ENCODE results near the gene PIP5KL1.

The PIP5KL1 gene

DNA sequence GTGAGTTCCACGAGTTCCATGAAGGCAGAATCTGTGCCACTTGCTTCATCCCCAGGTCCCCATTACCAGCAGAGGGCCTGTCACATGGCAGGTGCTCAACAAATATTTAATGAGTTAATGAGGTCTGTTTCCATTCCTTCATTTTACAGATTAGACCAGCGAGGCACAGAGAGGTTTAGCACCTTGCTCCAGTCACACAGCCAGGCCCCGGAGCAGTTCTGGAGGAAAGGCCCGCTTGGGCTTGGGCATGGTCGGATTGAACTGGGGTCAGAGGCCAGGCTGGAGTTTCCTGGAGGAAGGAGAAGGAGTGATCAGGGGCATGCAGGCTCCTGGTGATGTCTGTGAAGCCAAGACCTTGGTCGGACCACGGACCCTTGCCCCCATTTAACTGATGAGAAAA, 9.8 kb downstream of the PIP5KL1 start:
- peak overlapping the region; percentile 5 for H3K27ac Mint-ChIP-seq
- H3K4me3 Mint-ChIP-seq: no peak overlapping the region

DNA sequence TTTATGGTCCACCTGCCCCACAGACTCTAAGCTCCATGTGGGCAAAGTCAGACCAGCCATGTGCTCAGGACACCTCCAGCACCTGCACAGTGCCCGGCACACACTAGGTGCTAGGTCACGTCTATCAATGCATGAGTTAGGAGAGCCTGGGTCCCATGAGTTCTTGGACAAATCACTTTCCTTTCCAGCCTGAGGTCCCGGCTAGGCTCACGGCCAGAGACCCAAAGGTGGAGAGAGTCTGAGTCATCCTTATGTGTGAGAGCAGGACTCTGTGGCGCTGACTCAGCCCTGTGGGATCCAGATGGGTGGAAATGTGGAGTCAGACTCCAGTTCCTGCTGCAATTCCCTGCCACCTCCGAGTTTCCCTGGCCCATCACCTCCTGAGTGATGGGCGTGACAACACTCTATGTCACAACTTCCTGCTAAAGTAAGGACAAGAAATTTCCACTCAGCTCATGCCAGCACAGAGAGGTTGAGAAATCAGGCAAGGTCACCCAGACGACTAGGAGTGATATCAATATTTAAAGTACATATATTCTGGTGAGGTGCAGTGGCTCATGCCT, 11.2 kb downstream of the PIP5KL1 start:
- peaks cover 64% of the 10 kb centered on the region for H3K4me1 Mint-ChIP-seq (ENCODE audit: low read depth)
- no peaks in the 10 kb centered on the region for H3K9me3 Mint-ChIP-seq
- H3K4me3 Mint-ChIP-seq: peak overlapping the region; percentile 35
- H3K36me3 Mint-ChIP-seq (ENCODE audit: low read depth): no peaks in the 10 kb centered on the region
- no peaks in the 10 kb centered on the region for H3K27me3 Mint-ChIP-seq
- peak overlapping the region; percentile 87 for H3K27ac Mint-ChIP-seq

More for the DNA sequence above, 9.8 kb downstream of the PIP5KL1 start:
- Mint-ChIP-seq H3K9me3 (no peaks in the 10 kb centered on the region), H3K27me3 (peaks cover 7% of the 10 kb centered on the region), H3K4me1 (ENCODE audit: low read depth) (peaks cover 51% of the 10 kb centered on the region), H3K36me3 (ENCODE audit: low read depth) (no peaks in the 10 kb centered on the region)

DNA sequence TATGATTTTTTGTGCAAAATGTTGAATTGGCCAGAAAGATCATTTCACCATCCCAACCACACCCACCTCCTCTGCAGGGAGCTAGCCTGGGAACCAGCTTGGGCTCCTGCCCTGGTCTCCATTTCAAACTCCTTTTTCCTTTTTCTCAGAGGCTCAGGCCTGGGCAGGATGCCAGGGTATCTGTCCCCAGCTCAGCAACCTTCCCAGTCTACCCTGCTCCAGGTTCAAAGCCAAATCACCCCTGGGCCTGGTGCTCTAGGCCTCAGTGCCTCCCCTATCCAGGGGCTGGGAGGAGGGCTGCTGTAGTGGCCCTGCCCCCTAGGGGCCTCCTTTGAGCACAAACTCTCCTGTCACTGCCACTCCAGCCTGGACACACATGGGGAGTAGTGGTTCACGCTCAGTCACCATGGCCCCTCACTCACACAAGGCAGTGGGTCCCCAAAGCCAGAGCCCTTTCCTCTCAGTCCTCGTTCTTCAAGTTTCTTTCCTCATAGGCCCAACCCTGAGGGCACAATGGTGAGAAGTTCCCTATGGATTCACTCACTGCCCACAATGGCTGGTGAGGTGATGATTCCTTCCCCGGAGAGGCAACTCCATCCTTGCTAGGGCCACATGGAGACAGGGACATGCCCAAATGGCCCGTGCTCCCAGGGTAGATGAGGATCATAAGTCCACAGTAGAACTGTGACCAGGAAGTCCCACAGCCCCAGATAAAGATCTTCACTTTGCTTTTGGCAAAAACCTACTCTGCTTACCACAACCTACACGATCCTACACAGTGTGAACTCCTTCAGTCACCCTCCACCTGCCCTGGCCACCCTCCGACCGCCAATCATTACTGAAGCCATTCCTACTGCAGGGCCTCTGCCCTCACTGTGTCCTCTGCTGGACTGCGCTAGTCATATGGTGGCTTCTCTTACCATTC, 12.1 kb downstream of the PIP5KL1 start:
- H3K27ac Mint-ChIP-seq: peak overlapping the region; percentile 87
- H3K36me3 Mint-ChIP-seq (ENCODE audit: low read depth): peaks cover 6% of the 10 kb centered on the region
- peak overlapping the region; percentile 10 for H3K4me3 Mint-ChIP-seq
- H3K9me3 Mint-ChIP-seq: no peaks in the 10 kb centered on the region
- H3K4me1 Mint-ChIP-seq (ENCODE audit: low read depth): peaks cover 64% of the 10 kb centered on the region
- H3K27me3 Mint-ChIP-seq: no peaks in the 10 kb centered on the region

DNA sequence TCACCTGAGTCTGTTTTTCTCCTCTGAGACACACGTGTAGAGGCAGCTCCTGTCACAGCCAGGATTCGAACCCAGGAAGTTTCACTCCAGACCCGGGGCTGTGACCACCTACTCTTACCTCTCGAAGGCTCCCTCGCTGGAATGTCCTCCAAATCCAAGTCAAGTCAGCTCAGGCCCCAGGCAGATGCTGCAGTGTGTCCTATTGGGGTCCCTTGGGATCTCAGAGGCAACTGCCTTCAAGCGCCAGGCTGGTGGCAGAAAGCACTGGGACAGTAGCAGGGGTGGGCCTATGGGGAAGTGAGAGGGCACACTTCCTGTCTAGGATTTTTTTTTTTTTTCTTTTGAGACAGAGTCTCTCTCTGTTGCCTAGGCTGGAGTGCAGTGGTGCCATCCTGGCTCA, 13.0 kb downstream of the PIP5KL1 start:
- Mint-ChIP-seq H3K27me3 (no peaks in the 10 kb centered on the region), H3K36me3 (ENCODE audit: low read depth) (peaks cover 12% of the 10 kb centered on the region), H3K9me3 (no peaks in the 10 kb centered on the region), H3K4me1 (ENCODE audit: low read depth) (peaks cover 69% of the 10 kb centered on the region), H3K27ac (peak overlapping the region; percentile 61), H3K4me3 (peak overlapping the region; percentile 82)

DNA sequence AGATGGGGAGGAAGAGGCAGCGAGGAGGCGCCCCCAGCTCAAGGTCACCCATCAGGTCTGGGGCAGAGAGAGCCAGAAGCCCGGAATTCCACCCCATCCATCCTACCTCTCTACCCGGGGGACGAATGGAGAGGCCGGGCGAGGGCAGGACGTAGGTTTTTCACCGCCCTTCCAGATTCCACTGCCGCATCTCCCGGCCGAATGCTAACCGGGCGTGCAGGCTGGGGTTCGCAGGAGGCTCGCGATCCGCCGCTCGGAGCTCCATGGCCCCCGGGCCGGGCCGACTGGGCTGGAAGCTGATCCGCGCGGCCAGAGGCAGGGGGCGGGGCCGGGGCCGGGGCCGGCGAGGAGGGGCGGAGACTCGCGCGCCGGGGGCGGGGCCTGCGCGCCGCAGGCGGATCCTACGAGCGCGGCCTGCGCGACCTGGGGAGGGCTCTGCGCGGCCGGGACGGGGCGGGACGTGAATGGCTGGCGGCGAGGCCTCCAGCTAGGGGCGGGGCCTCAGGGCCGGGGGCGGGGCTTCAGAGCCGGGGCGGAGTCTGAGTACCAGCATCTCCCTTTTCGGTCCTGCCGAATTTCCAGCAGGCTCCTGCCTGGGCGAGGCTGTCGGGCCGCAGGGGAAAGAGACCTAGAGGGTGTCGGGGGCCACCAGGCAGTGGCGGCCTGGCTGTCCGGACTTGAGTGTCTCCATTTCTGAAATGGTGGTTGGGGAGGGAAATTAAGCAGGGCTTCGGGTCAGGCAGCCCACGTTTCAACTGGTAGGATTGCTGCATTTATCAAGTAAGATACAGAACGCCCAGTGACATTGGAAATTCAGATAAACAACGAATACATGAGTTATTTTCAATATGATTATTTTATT, 13.6 kb downstream of the PIP5KL1 start, which contains the start of gene ST6GALNAC4:
Gene ST6GALNAC4, minus strand, starts transcription at position 322 of the 862 bp plus-strand sequence. CDS start 622 bp downstream, outside the sequence.
- H3K27me3 Mint-ChIP-seq: no peaks in the 10 kb centered on the region
- peaks cover 15% of the 10 kb centered on the region for H3K36me3 Mint-ChIP-seq (ENCODE audit: low read depth)
- H3K4me1 Mint-ChIP-seq (ENCODE audit: low read depth): peaks cover 69% of the 10 kb centered on the region
- peak within 1 kb of the TSS; percentile 87 for H3K4me3 Mint-ChIP-seq
- H3K9me3 Mint-ChIP-seq: no peaks in the 10 kb centered on the region
- peak within 1 kb of the TSS; percentile 88 for H3K27ac Mint-ChIP-seq

DNA sequence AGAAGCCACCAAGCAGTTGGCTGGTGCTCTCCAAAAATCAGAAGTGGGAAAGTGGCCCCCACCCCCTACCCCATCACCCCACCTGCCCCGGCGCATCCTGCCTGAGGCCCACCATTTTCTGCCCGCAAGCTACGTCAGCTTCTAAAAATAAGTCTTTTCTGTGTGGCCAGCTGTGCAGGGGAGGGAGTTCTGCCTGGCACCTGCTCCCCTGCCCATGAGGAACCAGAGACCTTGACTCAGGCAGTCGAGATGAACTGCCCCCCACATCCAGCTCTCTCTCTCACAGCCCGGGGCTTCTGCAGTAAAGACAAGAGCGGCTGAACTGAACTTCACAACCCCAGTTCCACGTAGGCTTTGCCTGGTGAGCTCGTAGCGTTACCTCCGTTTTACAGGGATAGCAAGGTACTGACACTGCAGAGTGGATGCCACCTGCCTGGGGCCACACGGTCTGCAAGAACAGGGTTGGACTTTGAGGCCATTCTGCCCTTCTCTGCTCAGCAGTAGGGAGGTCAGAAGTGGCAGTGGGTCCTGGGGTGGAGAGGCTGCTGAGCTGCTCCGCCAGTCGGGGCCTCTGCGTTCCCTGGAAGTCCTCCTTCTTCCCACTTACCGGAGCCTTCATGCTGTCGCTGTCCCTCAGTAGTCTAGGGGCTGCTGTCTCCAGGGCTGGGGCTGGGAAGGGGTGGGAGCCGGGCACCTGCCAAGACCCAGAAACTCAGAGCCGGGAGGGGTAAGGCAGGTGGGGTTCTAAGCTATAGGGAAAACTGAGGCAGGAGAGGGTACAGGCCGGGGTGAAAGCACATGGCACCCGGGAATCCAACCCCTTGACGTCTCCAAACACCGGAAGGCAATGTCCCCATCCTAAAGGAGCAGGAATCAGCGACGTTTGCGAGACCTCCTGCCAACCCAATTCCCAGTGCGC, 14.5 kb downstream of the PIP5KL1 start:
- Mint-ChIP-seq H3K4me1 (ENCODE audit: low read depth) (peaks cover 71% of the 10 kb centered on the region), H3K27me3 (no peaks in the 10 kb centered on the region), H3K36me3 (ENCODE audit: low read depth) (peaks cover 20% of the 10 kb centered on the region), H3K27ac (peak overlapping the region; percentile 88), H3K4me3 (peak overlapping the region; percentile 87), H3K9me3 (no peaks in the 10 kb centered on the region)

DNA sequence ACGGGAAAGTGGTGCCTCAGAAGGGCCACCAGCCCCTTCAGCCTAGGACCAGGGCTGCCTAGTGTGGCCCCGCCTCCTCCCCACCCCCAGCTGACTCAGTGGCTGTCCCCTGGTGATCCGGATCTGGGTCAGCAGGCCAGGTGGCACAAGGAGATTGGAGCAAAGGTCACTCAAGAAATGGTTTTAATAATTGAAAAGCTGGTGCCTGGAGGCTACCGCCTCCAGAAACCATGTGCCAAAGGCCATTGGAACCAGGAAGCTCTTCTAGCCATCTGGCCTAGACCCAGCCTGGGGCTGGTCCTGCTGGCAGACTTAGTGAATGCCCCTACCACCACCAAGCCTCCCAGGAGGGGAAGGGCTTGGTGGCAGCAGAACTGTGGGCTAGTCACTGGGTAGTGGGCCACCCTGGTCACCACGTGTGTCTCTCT, 15.2 kb downstream of the PIP5KL1 start:
- H3K36me3 Mint-ChIP-seq (ENCODE audit: low read depth): peaks cover 27% of the 10 kb centered on the region
- H3K9me3 Mint-ChIP-seq: no peaks in the 10 kb centered on the region
- H3K4me3 Mint-ChIP-seq: peak overlapping the region; percentile 87
- H3K27ac Mint-ChIP-seq: peak overlapping the region; percentile 88
- H3K27me3 Mint-ChIP-seq: no peaks in the 10 kb centered on the region
- H3K4me1 Mint-ChIP-seq (ENCODE audit: low read depth): peaks cover 72% of the 10 kb centered on the region

DNA sequence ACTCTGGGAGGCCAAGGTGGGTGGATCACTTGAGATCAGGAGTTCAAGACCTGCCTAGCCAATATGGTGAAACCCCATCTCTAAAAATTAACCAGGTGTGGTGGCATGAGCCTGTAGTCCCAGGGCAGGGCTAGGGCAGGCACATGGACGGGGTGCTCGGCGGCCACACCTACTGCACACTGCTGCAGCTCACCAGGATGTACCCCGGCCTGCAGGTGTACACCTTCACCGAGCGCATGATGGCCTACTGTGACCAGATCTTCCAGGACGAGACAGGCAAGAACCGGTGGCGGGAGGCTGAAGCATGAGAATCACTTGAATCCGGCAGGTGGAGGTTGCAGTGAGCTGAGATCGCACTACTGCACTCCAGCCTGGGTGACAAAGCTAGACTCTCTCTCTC, 16.9 kb downstream of the PIP5KL1 start:
- no peaks in the 10 kb centered on the region for H3K27me3 Mint-ChIP-seq
- no peak overlapping the region for H3K4me3 Mint-ChIP-seq
- H3K4me1 Mint-ChIP-seq (ENCODE audit: low read depth): peaks cover 55% of the 10 kb centered on the region
- peak overlapping the region; percentile 40 for H3K27ac Mint-ChIP-seq
- H3K36me3 Mint-ChIP-seq (ENCODE audit: low read depth): peaks cover 28% of the 10 kb centered on the region
- H3K9me3 Mint-ChIP-seq: no peaks in the 10 kb centered on the region

DNA sequence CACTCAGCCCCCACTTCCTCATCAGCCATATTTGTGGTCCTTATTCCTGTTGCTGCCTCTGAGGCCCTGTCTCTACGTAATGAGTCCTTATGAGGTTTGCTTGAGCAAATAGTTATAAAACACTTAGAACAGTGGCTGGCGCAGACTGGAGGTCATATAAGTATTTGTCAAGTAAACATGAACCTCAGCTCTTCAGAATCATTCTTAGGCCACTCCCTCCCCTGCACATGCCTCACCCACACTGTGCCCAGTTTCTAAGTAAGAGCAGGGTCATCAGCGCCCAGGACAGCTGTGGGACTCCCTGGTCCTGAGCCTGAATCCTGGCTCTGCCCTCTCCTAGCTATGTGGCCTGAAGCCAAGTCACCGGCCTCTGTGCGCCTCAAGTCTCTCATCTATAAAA, 17.7 kb downstream of the PIP5KL1 start:
- Mint-ChIP-seq H3K4me3 (no peak overlapping the region), H3K9me3 (no peaks in the 10 kb centered on the region), H3K36me3 (ENCODE audit: low read depth) (peaks cover 34% of the 10 kb centered on the region), H3K27me3 (no peaks in the 10 kb centered on the region), H3K4me1 (ENCODE audit: low read depth) (peaks cover 48% of the 10 kb centered on the region), H3K27ac (peak overlapping the region; percentile 55)

DNA sequence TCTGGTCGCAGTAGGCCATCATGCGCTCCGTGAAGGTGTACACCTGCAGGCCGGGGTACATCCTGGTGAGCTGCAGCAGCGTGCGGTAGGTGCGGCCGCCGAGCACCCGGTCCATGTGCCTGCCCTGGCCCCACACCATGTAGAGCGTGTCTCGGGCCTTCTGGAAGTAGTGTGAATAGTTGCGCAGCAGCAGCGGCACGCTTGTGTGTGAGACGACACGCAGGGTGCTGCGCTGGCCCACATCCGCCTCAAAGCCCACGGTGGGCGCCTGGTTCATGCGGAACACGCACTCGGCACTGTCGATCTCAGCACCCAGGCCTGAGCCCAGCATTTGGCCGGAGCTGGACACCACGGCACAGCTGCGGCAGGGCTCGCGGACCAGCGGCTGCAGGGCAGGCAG, 18.3 kb downstream of the PIP5KL1 start:
- peaks cover 46% of the 10 kb centered on the region for H3K4me1 Mint-ChIP-seq (ENCODE audit: low read depth)
- no peak overlapping the region for H3K4me3 Mint-ChIP-seq
- no peak overlapping the region for H3K27ac Mint-ChIP-seq
- H3K36me3 Mint-ChIP-seq (ENCODE audit: low read depth): peaks cover 34% of the 10 kb centered on the region
- no peaks in the 10 kb centered on the region for H3K27me3 Mint-ChIP-seq
- no peaks in the 10 kb centered on the region for H3K9me3 Mint-ChIP-seq

DNA sequence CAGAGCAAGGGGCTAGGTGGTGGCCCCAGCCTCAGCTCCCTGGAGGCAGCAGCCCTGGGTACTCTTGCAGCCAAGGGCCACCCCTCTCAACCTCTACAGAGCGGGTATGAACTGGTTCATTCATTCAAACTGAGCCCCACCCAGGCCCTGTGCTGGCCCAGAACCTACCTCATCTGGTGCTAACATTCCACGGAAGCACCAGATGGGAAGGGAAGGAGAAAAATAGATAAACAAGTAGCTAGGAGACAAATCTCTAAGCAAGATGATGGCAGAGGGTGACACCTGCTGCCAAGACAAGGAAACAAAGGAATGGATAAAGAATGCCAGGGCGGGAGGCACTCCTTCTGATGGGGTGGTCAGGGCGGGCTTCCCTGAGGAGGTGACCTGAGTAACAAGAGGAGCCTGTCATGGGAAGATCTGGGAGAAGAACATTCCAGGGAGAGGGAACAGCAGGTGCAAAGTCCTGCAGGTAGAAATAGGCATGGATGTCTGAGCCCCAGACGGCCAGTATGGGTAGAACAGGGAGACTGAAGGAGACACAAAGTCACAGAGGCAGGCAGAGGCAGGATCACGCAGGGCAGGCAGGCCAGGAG, 19.9 kb downstream of the PIP5KL1 start:
- Mint-ChIP-seq H3K27me3 (no peaks in the 10 kb centered on the region), H3K9me3 (no peaks in the 10 kb centered on the region), H3K36me3 (ENCODE audit: low read depth) (peaks cover 34% of the 10 kb centered on the region), H3K4me3 (no peak overlapping the region), H3K4me1 (ENCODE audit: low read depth) (peaks cover 55% of the 10 kb centered on the region), H3K27ac (peak overlapping the region; percentile 83)

DNA sequence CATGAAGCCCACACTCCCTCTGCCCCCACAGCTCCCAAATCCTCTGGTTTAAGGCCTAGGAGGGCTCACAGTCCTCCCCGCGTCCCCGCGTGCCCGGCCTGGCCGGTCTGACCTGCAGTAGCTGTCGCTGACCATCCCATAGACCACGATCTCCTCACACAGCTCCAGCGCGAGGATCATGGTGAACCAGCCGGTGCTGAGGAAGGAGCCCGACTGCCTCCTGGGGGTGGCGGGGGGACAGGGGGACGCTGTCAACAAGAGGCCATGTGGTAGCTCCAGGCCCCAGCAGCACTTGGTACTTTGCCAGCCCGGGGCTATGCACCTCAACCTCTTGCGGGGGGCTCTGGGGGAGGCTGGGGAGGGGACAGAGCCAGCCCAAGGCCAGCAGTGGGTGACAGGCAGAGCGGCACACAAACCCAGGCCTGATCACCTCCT, 20.7 kb downstream of the PIP5KL1 start:
- H3K27ac Mint-ChIP-seq: no peak overlapping the region
- no peaks in the 10 kb centered on the region for H3K27me3 Mint-ChIP-seq
- no peaks in the 10 kb centered on the region for H3K9me3 Mint-ChIP-seq
- peaks cover 57% of the 10 kb centered on the region for H3K4me1 Mint-ChIP-seq (ENCODE audit: low read depth)
- H3K36me3 Mint-ChIP-seq (ENCODE audit: low read depth): peaks cover 34% of the 10 kb centered on the region
- no peak overlapping the region for H3K4me3 Mint-ChIP-seq

DNA sequence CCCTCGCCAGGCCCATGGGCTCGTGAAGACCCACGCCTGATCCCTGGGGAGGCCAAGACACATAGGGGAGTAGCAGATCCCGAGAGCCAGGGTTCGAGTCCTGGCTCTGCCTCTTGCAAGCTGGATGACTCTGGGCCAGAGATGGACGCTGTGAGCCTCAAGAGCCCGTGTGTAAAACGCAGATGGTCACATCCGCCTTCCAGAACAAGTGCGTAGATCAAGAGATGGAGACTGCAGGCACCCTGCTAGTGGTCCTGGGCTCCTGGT, 22.0 kb downstream of the PIP5KL1 start:
- Mint-ChIP-seq H3K9me3 (no peaks in the 10 kb centered on the region), H3K27ac (no peak overlapping the region), H3K36me3 (ENCODE audit: low read depth) (peaks cover 29% of the 10 kb centered on the region), H3K27me3 (no peaks in the 10 kb centered on the region), H3K4me3 (no peak overlapping the region), H3K4me1 (ENCODE audit: low read depth) (peaks cover 64% of the 10 kb centered on the region)

Data from stimulated activated naive CD8-positive, alpha-beta T cell treated with anti-CD3 and anti-CD28 coated beads, Interleukin-15, Interleukin-2, amounts not matched to agents 100 ng/mL and 50 ng/mL, for 24 hours (primary cell).